Transverse colon (tissue), 4 donors: ENCODE results near the gene KIAA0753.

ENCODE experiments used
- CTCF ChIP-seq, 5 experiments: fragments of 200-600 bp in 3 of 5; fragments of 450-650 bp in 2 of 5; sonication (generic) in 3 of 5; IDR thresholded peaks; 1 replicate in 2 of 5; 2 replicates in 3 of 5; pipeline ENCODE4 v1.5.1; 2016 to 2017; ENCODE audit warnings: antibody characterized with exemption in 5 of 5, inconsistent platforms in 3 of 5, mild to moderate bottlenecking in 2 of 5, moderate library complexity in 1 of 5
- POLR2AphosphoS5 ChIP-seq, 3 donors: sonication (generic); formaldehyde crosslinking; IDR thresholded peaks; one replicate each; pipeline ENCODE4 v1.6.1; 2016; ENCODE audit warnings: antibody characterized with exemption in 3 of 3

GRCh38 chr17:6610011-6610410 is 30.5 kb downstream of the KIAA0753 start:
- TF ChIP-seq POLR2AphosphoS5 (IDR thresholded peaks at IDR 0.05) (no peak), CTCF (IDR thresholded peaks at IDR 0.05) (no peak)
